Mucosa of gallbladder (tissue), 1 donor: ENCODE results near the gene HMCES. TPM values are rescaled to one million over a fixed set of nuclear protein-coding genes. Genes with fewer than 3 reads are reported as not detected.

Experiments
- DNase-seq: peaks from one replicate; pipeline ENCODE4 v3.0.0-alpha.2; 2020; ENCODE audit warnings: low spot score
- total RNA-seq: library from RNA; stranded (reverse); gene quantifications from one replicate; pipeline ENCODE4 v1.2.1, GENCODE V29; 2021
- donor health status: DM: no; HTN: no; CAD: no.

Gene HMCES
- total RNA-seq, 1 donor from 2014 or later, result 44.3 TPM

GRCh38 chr3:129304146-129304961 is 25.7 kb downstream of the HMCES start:
- DNase-seq, result no peak

DNA sequence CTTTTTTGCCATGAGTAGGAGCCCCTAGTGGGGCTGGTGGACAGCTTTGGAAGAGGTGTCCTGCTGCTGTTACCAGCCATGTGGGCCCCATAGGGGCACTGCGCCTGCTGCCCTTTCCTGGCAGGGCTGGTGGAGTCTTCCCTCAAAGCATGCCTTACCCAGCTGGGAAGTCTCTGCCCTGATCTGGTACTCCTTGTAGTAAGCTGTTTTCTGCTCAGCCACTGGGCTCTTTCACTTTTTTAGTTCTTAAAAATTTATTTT is 26.2 kb downstream of the HMCES start:
- DNase-seq, result no peak

- peak; percentile 91 for DNase-seq
Measured at GRCh38 chr3:129305592-129306091, 27.0 kb downstream of the HMCES start.

DNA sequence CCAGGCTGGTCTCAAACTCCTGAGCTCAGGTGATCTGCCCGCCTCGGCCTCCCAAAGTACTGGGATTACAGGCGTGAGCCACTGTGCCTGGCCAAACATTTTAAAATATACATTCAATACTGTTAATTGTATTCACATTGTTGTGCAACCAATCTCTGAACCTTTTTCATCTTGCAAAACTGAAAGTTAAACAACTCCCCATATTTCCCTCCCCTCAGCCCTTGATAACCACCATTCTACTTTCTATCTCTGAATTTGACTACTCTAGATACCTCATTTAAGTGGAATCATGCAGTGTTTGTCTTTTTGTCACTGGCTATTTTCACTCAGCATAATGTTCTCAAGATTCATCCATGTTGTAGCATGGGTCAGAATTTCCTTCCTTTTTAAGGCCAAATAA is 30.0 kb downstream of the HMCES start:
- DNase-seq, result no peak

GRCh38 chr3:129310111-129311011 is 31.7 kb downstream of the HMCES start:
- no peak for DNase-seq

- DNase-seq, result no peak
Measured at GRCh38 chr3:129311054-129311902, 32.6 kb downstream of the HMCES start.

DNA sequence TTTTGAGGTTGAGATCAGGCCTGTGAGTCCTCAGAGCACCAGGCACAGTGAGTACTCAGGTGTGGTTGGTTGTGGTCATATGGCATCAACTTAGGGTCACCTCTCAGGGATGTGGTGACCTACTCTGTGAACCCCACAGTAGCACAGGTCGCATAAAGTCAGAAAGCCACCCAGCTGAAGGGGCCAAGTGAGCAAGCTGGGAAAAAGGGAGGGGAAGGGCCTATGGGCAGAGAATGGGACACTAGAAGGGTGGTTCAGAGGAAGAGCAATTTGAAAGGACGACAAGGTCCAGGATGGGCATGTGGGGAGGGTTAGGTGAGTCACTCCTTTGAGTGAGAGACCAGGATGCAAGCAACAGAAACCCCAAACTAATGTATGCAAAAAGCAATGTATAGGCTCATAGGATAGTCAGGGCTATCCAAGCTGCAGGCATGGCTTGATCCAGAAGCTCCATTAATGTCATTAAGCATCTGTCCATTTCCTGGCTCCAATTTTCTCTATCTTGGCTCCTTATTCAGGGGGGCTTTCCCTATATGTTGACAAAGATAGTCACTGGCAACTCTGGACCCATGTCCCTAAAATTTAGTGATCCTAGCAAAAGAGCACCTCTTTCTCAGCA is 33.5 kb downstream of the HMCES start:
- no peak for DNase-seq

GRCh38 chr3:129312671-129313414 is 34.2 kb downstream of the HMCES start:
- no peak for DNase-seq

DNA sequence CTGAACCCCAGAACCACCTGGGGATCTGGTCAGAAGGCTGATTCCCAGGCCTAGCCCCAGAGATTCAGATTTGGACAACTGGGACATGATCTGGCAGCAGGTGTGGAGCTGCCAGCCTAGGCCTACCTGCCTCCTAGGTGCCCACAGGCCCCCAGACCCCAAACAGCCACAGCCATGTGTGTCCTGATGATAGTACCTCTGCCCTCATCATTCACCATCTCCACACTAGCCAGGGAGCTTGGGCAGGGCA is 34.7 kb downstream of the HMCES start:
- DNase-seq, result no peak

GRCh38 chr3:129313665-129314385 is 35.2 kb downstream of the HMCES start:
- DNase-seq, result no peak

GRCh38 chr3:129314386-129315222 is 35.9 kb downstream of the HMCES start:
- peak; percentile 84 for DNase-seq

DNA sequence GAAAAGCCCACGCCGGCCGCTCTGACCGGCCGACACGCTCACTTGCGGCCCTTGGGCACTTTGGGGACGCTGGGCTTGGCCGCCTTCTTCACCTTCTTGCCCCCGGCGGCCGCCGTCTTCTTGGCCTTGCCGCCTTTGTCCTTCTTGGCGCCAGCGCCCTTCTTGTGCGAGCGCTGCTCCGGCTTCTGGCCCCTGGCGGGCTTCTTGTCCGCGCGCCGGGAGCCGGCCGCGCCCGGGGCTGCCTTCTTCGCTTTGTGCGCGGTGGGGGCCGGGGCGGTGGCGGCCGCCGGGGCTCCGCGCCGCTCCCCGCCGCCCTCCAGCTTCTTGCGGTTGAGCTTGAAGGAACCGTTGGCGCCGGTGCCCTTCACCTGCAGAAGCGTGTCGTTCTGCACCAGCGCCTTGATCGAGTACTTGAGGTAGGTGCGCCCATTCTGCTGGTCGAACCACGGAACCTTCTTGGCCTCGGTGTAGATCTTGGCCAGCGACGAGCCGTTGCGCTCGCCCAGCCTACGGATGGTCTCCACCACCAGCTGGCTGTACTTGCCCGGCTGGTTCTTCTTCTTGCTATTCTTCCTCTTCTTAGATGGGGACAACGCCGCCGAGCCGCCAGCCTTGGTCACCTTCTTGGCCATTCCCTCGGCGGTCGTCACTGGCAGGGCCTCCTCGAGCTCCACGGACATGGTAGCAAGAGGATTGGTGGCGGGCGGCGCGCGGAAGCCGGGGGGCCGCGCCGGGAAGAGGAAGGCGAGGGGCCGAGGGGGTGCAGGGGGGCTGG is 36.7 kb downstream of the HMCES start:
- peak; percentile 38 for DNase-seq

- DNase-seq, result no peak
Measured at GRCh38 chr3:129315998-129316247, 37.3 kb downstream of the HMCES start.

- peak; percentile 89 for DNase-seq
Measured at GRCh38 chr3:129316248-129317013, 37.8 kb downstream of the HMCES start.

DNA sequence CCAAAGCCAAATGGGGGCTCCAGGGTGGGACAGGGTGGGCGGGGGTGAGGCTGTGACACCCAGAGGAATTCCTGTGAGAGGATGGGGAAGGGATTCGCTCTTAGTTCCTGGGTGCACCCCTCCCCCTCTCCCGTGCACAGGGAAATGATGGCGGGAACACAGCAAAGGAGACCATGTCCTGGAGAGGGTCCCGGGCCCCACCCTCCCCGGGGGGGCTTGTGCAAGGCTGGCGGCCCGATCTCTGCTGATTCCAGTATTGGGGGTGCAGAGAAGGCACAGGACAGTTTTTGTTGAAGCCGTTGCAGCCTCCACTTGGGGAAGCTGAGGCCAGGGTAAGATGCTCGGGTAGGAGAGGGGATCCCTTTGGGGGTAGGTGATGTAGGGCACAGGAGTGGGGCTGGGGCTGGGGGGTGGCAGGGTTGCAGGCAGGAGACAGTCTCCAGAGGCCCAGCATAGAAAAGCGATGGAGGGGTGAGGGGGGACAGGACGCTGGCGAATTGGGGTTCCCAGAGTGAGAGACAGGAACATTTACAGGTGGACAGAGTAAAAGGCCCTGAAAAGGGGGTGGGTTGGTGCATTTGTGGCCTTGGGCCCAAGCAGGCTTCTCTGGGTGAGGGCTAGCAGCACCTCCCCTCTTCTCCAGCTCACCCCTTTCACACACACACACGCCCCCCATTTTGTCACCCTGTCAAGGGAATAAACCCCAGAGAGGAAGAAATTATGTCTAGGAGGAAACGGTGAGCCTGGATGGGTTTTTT is 38.5 kb downstream of the HMCES start:
- no peak for DNase-seq

DNA sequence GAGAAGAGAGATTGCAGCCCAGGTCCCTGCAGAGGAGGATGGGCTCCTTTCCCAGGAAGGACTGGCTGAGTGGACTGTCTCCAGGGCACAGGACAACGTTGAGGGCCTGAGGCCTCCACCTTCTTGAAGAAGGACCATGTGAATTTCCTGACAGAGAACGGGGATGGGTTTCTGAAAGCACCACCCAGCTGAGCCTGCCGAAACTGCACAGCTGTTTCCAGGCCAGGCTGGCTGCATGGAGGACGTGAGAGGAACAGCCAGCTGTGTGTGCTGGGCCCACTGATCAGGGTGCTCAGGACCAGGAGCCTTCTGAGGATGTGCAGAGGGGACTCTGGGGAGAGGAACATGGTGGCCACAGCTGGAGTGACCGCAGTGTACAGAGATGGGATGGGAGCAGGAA is 39.2 kb downstream of the HMCES start:
- DNase-seq, result no peak

GRCh38 chr3:129318921-129319320 is 40.3 kb downstream of the HMCES start:
- DNase-seq, result no peak

GRCh38 chr3:129320261-129320660 is 41.6 kb downstream of the HMCES start:
- no peak for DNase-seq
